ENCODE measurements around the gene HNRNPR. TPM values are rescaled to one million over a fixed set of nuclear protein-coding genes. Genes with fewer than 3 reads are reported as not detected.

The HNRNPR gene
- total and polyA plus RNA-seq, 2 donors (not counting 3 experiments of a cell fraction or from before 2014, with no cell fraction given): 111 to 171 TPM

- no peak for FAIRE-seq
- ChIA-PET CTCF (interaction anchor here (1.4 to 3.0 kb wide), 2 partner anchors 44 to 58 kb away, joined by 5 to 12 read pairs; partner anchors contain the start of gene HTR1D), POLR2A (no interaction called here)
- dilution Hi-C loops (cut with MboI; ENCODE audit: extremely low pct_ligation_motif_present, low sequenced_read_pairs) (no loop called here), intact Hi-C loops (cut with micrococcal nuclease) (loop anchor here (5.0 kb wide), 1 partner anchor 297 kb away; no protein-coding TSS in a partner anchor)
- peaks cover 6% of the 10 kb centered on the region for H3K4me1 ChIP-seq (ENCODE audit: control insufficient read depth, extremely low read depth, insufficient read depth, low read length)
- no peaks in the 10 kb centered on the region for H3K9me1 ChIP-seq (replicated peaks; ENCODE audit: control insufficient read depth, extremely low read depth, insufficient read depth, low read length)
- no peak for DNase-seq (ENCODE audit: low read depth, low spot score)
- no peaks in the 10 kb centered on the region for H3K79me2 ChIP-seq (ENCODE audit: control insufficient read depth, insufficient read depth, low read length)
- H3K27me3 ChIP-seq (ENCODE audit: control insufficient read depth in 2 of 2, insufficient read depth in 2 of 2, low read length in 2 of 2): no peaks in the 10 kb centered on the region
- H3K4me2 ChIP-seq (ENCODE audit: insufficient read depth, low read length): no peak overlapping the region
- no TSS peak for BruUV-seq (replicated peaks)
- no peak overlapping the region for H3K4me3 ChIP-seq (replicated peaks in 1 of 3; ENCODE audit: insufficient read depth in 1 of 3, low read depth in 1 of 3, low read length in 3 of 3)
- no peaks in the 10 kb centered on the region for H4K20me1 ChIP-seq (replicated peaks; ENCODE audit: control insufficient read depth, extremely low read depth, insufficient read depth, low read length)
- no peaks in the 10 kb centered on the region for H3K36me3 ChIP-seq (ENCODE audit: control insufficient read depth in 2 of 2, extremely low read depth in 1 of 2, insufficient read depth in 2 of 2, low read length in 2 of 2)
- H3K9me3 ChIP-seq (replicated peaks; ENCODE audit: control insufficient read depth, insufficient read depth, low read length): no peaks in the 10 kb centered on the region
- TF ChIP-seq MYC (IDR thresholded peaks at IDR 0.05; ENCODE audit: low read depth, low read length) (no peak), JUN (IDR thresholded peaks at IDR 0.05; ENCODE audit: borderline replicate concordance, insufficient read depth, insufficient read length, low read depth) (no peak), FOS (IDR thresholded peaks at IDR 0.05; ENCODE audit: borderline replicate concordance, insufficient read depth, low read length) (no peak), MAX (IDR thresholded peaks at IDR 0.05; ENCODE audit: insufficient read depth, insufficient read length) (no peak), GATA2 (IDR thresholded peaks at IDR 0.05; ENCODE audit: insufficient read depth, insufficient read length, low read depth, low read length) (no peak), POLR2A (IDR thresholded peaks at IDR 0.05; ENCODE audit: low read depth, low read length) (no peak), EZH2 (IDR thresholded peaks at IDR 0.05; ENCODE audit: borderline replicate concordance, low read depth, low read length, severe bottlenecking) (no peak), POLR2AphosphoS5 (IDR thresholded peaks at IDR 0.05; ENCODE audit: insufficient read depth, low read depth, low read length) (no peak)
- TF ChIP-seq, protein P1, sequence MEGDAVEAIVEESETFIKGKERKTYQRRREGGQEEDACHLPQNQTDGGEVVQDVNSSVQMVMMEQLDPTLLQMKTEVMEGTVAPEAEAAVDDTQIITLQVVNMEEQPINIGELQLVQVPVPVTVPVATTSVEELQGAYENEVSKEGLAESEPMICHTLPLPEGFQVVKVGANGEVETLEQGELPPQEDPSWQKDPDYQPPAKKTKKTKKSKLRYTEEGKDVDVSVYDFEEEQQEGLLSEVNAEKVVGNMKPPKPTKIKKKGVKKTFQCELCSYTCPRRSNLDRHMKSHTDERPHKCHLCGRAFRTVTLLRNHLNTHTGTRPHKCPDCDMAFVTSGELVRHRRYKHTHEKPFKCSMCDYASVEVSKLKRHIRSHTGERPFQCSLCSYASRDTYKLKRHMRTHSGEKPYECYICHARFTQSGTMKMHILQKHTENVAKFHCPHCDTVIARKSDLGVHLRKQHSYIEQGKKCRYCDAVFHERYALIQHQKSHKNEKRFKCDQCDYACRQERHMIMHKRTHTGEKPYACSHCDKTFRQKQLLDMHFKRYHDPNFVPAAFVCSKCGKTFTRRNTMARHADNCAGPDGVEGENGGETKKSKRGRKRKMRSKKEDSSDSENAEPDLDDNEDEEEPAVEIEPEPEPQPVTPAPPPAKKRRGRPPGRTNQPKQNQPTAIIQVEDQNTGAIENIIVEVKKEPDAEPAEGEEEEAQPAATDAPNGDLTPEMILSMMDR (IDR thresholded peaks at IDR 0.05; ENCODE audit: extremely low read depth in 1 of 2, insufficient read depth in 1 of 2, low read depth in 1 of 2, low read length in 2 of 2): no peak
- no peak overlapping the region for H2AFZ ChIP-seq (ENCODE audit: low read depth, low read length)
- no peak overlapping the region for H3K9ac ChIP-seq (replicated peaks; ENCODE audit: extremely low read depth, insufficient read depth, low read length)
- no peak overlapping the region for H3K27ac ChIP-seq (ENCODE audit: insufficient read depth, low read depth, low read length)
Measured at GRCh38 chr1:23274134-23274505, 70.0 kb downstream of the HNRNPR start.

Measured in endothelial cell of umbilical vein (primary cell).